GM18870 (cell line): ENCODE measurements around the gene ZNRD2.

Source experiments
- ATAC-seq: cut with Tn5 transposase; IDR thresholded peaks from one replicate; pipeline ENCODE4 v1.9.1; 2021; ENCODE audit warnings: moderate library complexity; ENCODE audit not compliant: unreplicated experiment

ZNRD2 gene

DNA sequence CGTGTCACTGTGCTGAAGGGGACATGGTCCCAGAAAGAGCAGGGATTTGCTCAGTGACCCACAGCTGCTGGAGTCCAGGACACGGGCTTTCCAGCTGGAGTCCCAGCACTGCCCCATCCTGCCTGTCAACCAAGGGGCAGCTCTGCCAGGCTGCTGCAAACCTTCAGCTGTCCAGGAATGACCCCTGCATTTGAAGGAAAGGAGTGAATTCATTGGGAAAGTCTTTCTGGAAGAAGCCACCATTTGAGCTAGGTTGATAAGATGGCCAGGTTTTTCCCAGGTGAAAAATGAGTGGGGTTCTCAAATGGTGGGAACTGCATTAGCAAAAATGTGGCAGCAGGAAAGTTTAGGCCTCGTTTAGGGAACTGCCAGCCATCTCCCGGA lies 16.0 kb downstream of the ZNRD2 start:
- ATAC-seq, result no peak

DNA sequence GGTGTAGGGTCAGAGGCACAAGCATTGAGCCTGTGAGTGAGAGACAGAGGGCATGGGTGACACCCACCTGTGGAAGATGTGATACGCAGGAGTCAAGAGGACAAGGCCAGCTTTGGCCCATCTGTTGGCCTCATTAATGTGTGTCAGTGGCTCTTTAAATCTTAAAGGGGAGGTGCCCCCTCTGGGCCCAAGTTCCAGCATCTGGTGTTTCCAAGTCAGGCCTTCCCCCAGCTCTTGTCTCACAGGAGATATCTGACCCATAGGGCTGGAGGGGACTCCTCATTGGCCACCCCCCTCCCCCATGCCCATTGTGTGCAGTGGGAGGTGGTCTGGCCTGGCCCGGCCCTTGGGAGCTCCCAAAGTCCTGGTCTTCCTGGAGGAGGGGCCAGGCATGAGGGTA lies 16.4 kb downstream of the ZNRD2 start:
- ATAC-seq, result no peak

GRCh38 chr11:65588199-65589054 lies 18.1 kb downstream of the ZNRD2 start:
- ATAC-seq, result peak; percentile 70

- ATAC-seq, result no peak
These were observed 19.4 kb downstream of the ZNRD2 start for GRCh38 chr11:65589444-65590239.

- no peak for ATAC-seq
These were observed 20.0 kb downstream of the ZNRD2 start for GRCh38 chr11:65590240-65590738.

DNA sequence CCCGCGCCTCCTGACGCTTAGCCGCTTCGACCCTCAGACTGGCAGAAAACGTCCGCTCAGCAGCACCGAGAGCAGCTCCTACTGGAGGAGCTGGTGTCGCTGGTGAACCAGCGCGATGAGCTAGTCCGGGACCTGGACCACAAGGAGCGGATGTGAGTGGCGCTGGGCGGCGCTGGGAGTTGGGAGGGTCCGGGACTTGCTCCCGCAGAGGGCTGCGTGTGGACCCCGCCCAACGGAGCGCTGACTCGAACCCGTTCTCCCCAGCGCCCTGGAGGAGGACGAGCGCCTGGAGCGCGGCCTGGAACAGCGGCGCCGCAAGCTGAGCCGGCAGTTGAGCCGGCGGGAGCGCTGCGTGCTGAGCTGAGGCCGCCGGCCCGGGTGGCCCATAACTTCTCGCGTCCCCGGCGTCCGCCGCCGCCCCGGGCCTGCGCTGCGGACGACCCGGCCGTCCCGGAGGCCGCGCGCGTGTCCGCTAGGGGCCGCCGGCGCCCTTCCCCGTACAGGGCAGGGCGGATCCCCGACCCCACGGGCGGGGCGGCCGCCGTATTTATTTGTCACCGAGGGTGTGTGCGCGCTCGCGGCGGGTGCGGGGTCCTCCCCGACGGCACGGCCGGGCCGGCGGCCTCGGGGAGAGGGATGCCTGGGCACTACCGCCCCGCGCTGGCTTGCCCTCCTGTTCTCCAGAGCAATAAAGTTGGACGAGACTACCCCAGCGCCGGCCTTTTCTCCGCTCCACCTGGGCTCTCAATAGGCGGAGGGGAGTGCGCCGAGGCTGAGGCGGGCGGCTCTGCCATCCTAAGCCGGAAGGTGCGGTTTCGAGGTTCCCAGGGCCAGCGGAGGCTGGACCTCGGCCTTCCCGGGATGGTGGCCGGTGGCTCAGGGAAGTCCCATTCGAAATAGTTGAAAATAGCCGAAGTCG lies 21.9 kb downstream of the ZNRD2 start:
- ATAC-seq, result no peak

DNA sequence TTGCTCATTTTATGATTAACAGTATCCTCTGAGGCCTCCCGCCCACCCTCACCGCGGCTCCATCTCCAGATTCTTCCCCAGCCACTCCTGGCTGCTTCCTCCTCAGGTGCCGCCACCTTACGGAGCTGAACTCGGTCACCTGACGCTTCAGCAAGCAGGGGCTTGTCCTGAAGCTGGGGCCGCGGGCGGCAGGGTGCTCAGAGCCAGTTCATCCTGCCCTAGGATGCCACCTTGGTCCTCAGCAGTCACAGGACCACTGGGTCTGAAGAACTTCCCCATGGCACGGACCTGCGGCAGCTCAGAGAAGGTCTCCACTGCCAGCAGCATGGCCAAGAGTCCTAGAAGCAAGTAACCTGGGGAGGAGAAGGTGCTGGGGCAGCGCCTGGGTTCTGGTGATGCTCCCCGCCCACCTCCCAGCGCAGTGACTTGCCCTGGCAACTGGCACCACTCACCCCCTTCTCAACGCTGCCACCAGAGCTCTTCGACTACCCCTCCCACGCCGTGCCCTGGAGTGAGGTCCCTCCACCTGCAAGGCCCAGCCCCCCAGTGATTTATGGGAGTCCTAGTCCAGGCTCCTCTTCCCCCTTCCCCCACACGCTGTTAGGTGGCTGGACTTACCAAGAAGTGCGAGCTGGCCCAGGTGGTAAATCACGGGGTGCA lies 22.7 kb downstream of the ZNRD2 start:
- ATAC-seq, result no peak

- ATAC-seq, result no peak
These were observed 23.5 kb downstream of the ZNRD2 start for GRCh38 chr11:65593518-65594414.

- no peak for ATAC-seq
These were observed 24.9 kb downstream of the ZNRD2 start for GRCh38 chr11:65595131-65595530.

DNA sequence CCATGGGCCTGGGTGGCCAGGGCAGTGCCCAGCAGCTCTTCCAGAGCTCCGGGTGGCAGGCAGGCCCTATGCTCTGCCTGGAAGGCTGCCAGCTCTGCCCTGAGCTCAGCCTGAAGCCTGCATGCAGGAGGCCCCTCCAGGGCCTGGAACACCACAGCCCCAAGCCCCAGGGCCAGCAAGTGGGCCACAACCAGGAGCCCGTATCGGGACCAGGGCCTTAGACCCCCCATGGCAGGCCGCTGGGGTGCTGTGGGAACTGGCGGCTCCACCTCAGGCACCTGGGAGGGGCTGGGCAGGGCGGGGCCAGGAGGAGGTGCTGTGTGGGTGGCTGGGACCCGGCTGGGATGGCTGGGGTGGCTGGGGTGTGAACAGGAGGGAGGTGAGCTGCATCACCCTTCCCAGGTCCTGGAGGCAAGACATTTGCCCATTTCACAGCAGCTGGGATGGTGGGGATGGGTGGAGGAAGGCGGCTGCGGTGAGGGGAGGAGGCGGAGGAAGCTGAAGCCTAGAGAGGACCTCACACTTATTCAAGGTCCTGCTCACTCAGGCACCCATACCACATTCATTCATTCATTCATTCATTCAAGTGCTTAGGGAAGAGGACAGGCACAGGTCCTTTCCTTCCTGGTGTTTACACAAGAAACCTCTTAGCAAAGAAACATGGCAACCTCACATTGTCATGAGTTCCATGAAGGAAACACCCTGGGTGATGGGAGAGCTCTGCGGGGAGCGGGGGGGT lies 25.4 kb downstream of the ZNRD2 start, which contains the start of gene KCNK7:
Gene KCNK7 (minus strand): TSS at position 258 of the 739 bp plus-strand sequence. CDS start 28 bp downstream, at position 230.
- ATAC-seq, result no peak

- no peak for ATAC-seq
These were observed 26.2 kb downstream of the ZNRD2 start for GRCh38 chr11:65596520-65596919.

- ATAC-seq, result no peak
These were observed 28.0 kb downstream of the ZNRD2 start for GRCh38 chr11:65598258-65598699.

- ATAC-seq, result no peak
These were observed 29.1 kb downstream of the ZNRD2 start for GRCh38 chr11:65599216-65599954.

GRCh38 chr11:65599955-65600246 lies 29.6 kb downstream of the ZNRD2 start:
- no peak for ATAC-seq

GRCh38 chr11:65604258-65604657 lies 34.0 kb downstream of the ZNRD2 start:
- no peak for ATAC-seq

DNA sequence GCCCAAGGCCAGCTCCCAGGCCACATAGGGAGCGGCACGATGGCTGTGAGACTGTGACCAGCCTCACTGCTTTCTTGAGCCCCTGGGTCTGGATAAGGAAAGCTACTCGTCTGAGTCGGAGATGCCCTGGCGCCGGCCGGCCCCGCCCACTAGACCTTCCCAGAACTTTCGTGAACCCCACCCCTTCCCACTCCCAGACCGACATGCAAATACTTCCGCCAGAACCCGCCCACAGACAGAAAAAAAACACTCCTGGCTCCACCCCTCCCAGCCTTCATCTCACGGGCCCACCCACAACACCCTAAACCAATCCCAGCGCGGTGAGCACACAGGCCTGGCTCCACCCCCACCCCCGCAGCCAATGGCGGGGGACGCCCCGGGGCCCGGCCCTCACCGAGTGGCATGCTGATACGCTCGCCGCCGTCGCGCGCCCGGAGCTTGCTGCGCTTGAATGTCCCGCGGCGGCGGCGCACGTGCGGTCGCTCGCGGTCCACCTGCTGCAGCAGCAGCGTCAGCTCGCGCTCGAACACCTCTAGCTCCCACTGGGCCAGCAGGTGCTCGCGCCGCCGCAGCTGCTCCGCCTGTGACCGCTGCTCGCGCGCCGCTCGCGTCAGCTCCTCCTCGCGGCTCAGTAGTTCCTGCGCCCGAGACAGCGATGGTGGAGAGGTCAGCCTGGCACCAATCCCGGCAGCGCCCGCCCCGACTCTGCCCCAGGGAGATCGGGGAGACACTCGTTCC lies 36.8 kb downstream of the ZNRD2 start:
- no peak for ATAC-seq
